GM21717 (cell line): ENCODE results near the gene MANF.

Experiments
- ATAC-seq: cut with Tn5 transposase; IDR thresholded peaks from one replicate; pipeline ENCODE4 v1.9.1; 2021; ENCODE audit warnings: mild to moderate bottlenecking, moderate library complexity; ENCODE audit not compliant: unreplicated experiment

Gene MANF

GRCh38 chr3:51389423-51390183 lies 4.5 kb downstream of the MANF start:
- no peak for ATAC-seq

- ATAC-seq, result peak; percentile 4
Measured at GRCh38 chr3:51390246-51391074, 5.4 kb downstream of the MANF start.

GRCh38 chr3:51391075-51391565 lies 6.0 kb downstream of the MANF start, which contains the start of gene RBM15B:
TSS of gene RBM15B (plus strand) at chr3:51391285. CDS start at chr3:51391400, 115 bp downstream.
- ATAC-seq, result peak; percentile 86

- ATAC-seq, result peak; percentile 8
Measured at GRCh38 chr3:51391566-51392354, 6.7 kb downstream of the MANF start.

- ATAC-seq, result no peak
Measured at GRCh38 chr3:51392355-51393133, 7.5 kb downstream of the MANF start.

- no peak for ATAC-seq
Measured at GRCh38 chr3:51393134-51393495, 8.0 kb downstream of the MANF start.

GRCh38 chr3:51393564-51393963 lies 8.5 kb downstream of the MANF start:
- ATAC-seq, result no peak

- ATAC-seq, result no peak
Measured at GRCh38 chr3:51394541-51394940, 9.4 kb downstream of the MANF start.

- no peak for ATAC-seq
Measured at GRCh38 chr3:51395493-51396213, 10.6 kb downstream of the MANF start.

GRCh38 chr3:51396401-51396800 lies 11.3 kb downstream of the MANF start:
- ATAC-seq, result no peak

GRCh38 chr3:51397392-51397791 lies 12.3 kb downstream of the MANF start:
- no peak for ATAC-seq

- ATAC-seq, result no peak
Measured at GRCh38 chr3:51398595-51399310, 13.7 kb downstream of the MANF start.

GRCh38 chr3:51400166-51400565 lies 15.1 kb downstream of the MANF start:
- ATAC-seq, result no peak

- no peak for ATAC-seq
Measured at GRCh38 chr3:51401735-51402134, 16.6 kb downstream of the MANF start.

- no peak for ATAC-seq
Measured at GRCh38 chr3:51403675-51404074, 18.6 kb downstream of the MANF start.

- no peak for ATAC-seq
Measured at GRCh38 chr3:51408021-51408420, 22.9 kb downstream of the MANF start.

- ATAC-seq, result no peak
Measured at GRCh38 chr3:51408813-51409212, 23.7 kb downstream of the MANF start.

- ATAC-seq, result no peak
Measured at GRCh38 chr3:51422211-51422610, 37.1 kb downstream of the MANF start.

- ATAC-seq, result no peak
Measured at GRCh38 chr3:51426921-51427320, 41.8 kb downstream of the MANF start.
